Astrocyte (in vitro differentiated cells and primary cell): Measurements from ENCODE around the gene PKD1. TPM values are rescaled to one million over a fixed set of nuclear protein-coding genes. Genes with fewer than 3 reads are reported as not detected.

Source experiments
- DNase-seq: peaks from one replicate; pipeline ENCODE4 v3.0.0-alpha.2; 2010; ENCODE audit warnings: low read depth
- FAIRE-seq: peaks from 2 replicates; lab custom pipeline; 2011; peaks lifted over from hg19 to GRCh38; lab: Jason Lieb, UNC
- H2AFZ ChIP-seq: 2 replicates; pipeline ENCODE4 v1.6.0; 2012; ENCODE audit warnings: low read depth, low read length, inconsistent platforms
- H3K27ac ChIP-seq: 2 replicates; pipeline ENCODE4 v1.5.1; 2011; ENCODE audit warnings: low read depth, low read length, inconsistent platforms
- H3K27me3 ChIP-seq: 2 replicates; pipeline ENCODE4 v1.6.0; 2011; ENCODE audit warnings: low read length, inconsistent platforms; ENCODE audit not compliant: insufficient read depth
- H3K36me3 ChIP-seq: 2 replicates; pipeline ENCODE4 v1.5.1; 2011; ENCODE audit warnings: low read length, inconsistent platforms; ENCODE audit not compliant: insufficient read depth
- H3K4me1 ChIP-seq: 2 replicates; pipeline ENCODE4 v1.5.1; 2011; ENCODE audit warnings: low read length, inconsistent platforms; ENCODE audit not compliant: insufficient read depth
- H3K4me2 ChIP-seq: 2 replicates; pipeline ENCODE4 v1.6.0; 2012; ENCODE audit warnings: low read length, inconsistent platforms
- H3K4me3 ChIP-seq: 2 replicates; pipeline ENCODE4 v1.5.1; 2011; ENCODE audit warnings: low read depth, mild to moderate bottlenecking, low read length, inconsistent platforms; ENCODE audit not compliant: insufficient read depth
- H3K79me2 ChIP-seq: 2 replicates; pipeline ENCODE4 v1.6.0; 2012; ENCODE audit warnings: mild to moderate bottlenecking, low read length, inconsistent platforms; ENCODE audit not compliant: insufficient read depth
- H3K9ac ChIP-seq: 2 replicates; pipeline ENCODE4 v1.6.0; 2012; ENCODE audit warnings: mild to moderate bottlenecking, low read length, inconsistent platforms
- H3K9me3 ChIP-seq: 2 replicates; pipeline ENCODE4 v1.5.1; 2012; ENCODE audit warnings: low read depth, mild to moderate bottlenecking, low read length, inconsistent platforms; ENCODE audit not compliant: insufficient read depth
- H4K20me1 ChIP-seq: 2 replicates; pipeline ENCODE4 v1.6.0; 2012; ENCODE audit warnings: low read length, inconsistent platforms; ENCODE audit not compliant: insufficient read depth
- H3K27ac Mint-ChIP-seq: one replicate; pipeline ENCODE4 v1.8.0; 2021; ENCODE audit warnings: mild to moderate bottlenecking, mixed read lengths; ENCODE audit not compliant: unreplicated experiment
- H3K27me3 Mint-ChIP-seq: one replicate; pipeline ENCODE4 v1.8.0; 2021; ENCODE audit warnings: low read depth, mixed read lengths; ENCODE audit not compliant: unreplicated experiment
- H3K36me3 Mint-ChIP-seq: one replicate; pipeline ENCODE4 v1.8.0; 2021; ENCODE audit warnings: low read depth, mixed read lengths; ENCODE audit not compliant: unreplicated experiment
- H3K4me1 Mint-ChIP-seq: one replicate; pipeline ENCODE4 v1.8.0; 2021; ENCODE audit warnings: low read depth, mixed read lengths; ENCODE audit not compliant: unreplicated experiment
- H3K4me3 Mint-ChIP-seq: one replicate; pipeline ENCODE4 v1.8.0; 2021; ENCODE audit warnings: mild to moderate bottlenecking, moderate library complexity, mixed read lengths; ENCODE audit not compliant: unreplicated experiment
- H3K9me3 Mint-ChIP-seq: one replicate; pipeline ENCODE4 v1.8.0; 2021; ENCODE audit warnings: mild to moderate bottlenecking, mixed read lengths; ENCODE audit not compliant: unreplicated experiment
- CTCF ChIP-seq: IDR thresholded peaks from 2 replicates; pipeline ENCODE4 v1.5.1; 2011; ENCODE audit warnings: low read depth, mild to moderate bottlenecking, inconsistent platforms, low read length, moderate library complexity; ENCODE audit not compliant: insufficient read depth
- EZH2 ChIP-seq: IDR thresholded peaks from 2 replicates; pipeline ENCODE4 v1.6.1; 2012; ENCODE audit warnings: mild to moderate bottlenecking, low read length, inconsistent platforms; ENCODE audit not compliant: insufficient read depth
- total RNA-seq: library from RNA; stranded (reverse); gene quantifications from 2 replicates; pipeline ENCODE4 v1.2.1, GENCODE V29; 2021

PKD1 gene
- total RNA-seq, 1 donor from 2014 or later, result 112 TPM

GRCh38 chr16:2147981-2148671, 12.4 kb upstream of the PKD1 start, which contains the start of gene RAB26:
RAB26 (plus strand) TSS chr16:2148625; CDS start chr16:2148784, 159 bp downstream.
- H3K4me1 ChIP-seq, result peaks cover 48% of the 10 kb centered on the region
- DNase-seq (no peak), FAIRE-seq (no peak)
- no peak within 1 kb of the TSS for H2AFZ ChIP-seq
- Mint-ChIP-seq H3K4me3 (peak within 1 kb of the TSS; percentile 62), H3K27ac (no peak within 1 kb of the TSS), H3K4me1 (peaks cover 17% of the 10 kb centered on the region), H3K9me3 (no peaks in the 10 kb centered on the region), H3K27me3 (no peaks in the 10 kb centered on the region), H3K36me3 (peaks cover 5% of the 10 kb centered on the region)
- no peaks in the 10 kb centered on the region for H3K27me3 ChIP-seq
- no peaks in the 10 kb centered on the region for H3K9me3 ChIP-seq
- peaks cover 62% of the 10 kb centered on the region for H4K20me1 ChIP-seq
- no peaks in the 10 kb centered on the region for H3K36me3 ChIP-seq
- H3K4me3 ChIP-seq, result peak within 1 kb of the TSS; percentile 29
- H3K27ac ChIP-seq, result no peak within 1 kb of the TSS
- peak within 1 kb of the TSS; percentile 43 for H3K9ac ChIP-seq
- peaks cover 21% of the 10 kb centered on the region for H3K79me2 ChIP-seq
- H3K4me2 ChIP-seq, result peak within 1 kb of the TSS; percentile 100
- TF ChIP-seq EZH2, result no peak
- no peak for TF ChIP-seq CTCF

- no peaks in the 10 kb centered on the region for H3K36me3 ChIP-seq
- Mint-ChIP-seq H3K36me3 (peaks cover 5% of the 10 kb centered on the region), H3K4me1 (peaks cover 16% of the 10 kb centered on the region), H3K4me3 (peak overlapping the region; percentile 67), H3K9me3 (no peaks in the 10 kb centered on the region), H3K27me3 (no peaks in the 10 kb centered on the region), H3K27ac (no peak overlapping the region)
- peaks cover 40% of the 10 kb centered on the region for H3K4me1 ChIP-seq
- no peaks in the 10 kb centered on the region for H3K9me3 ChIP-seq
- no peak for DNase-seq
- no peaks in the 10 kb centered on the region for H3K27me3 ChIP-seq
- peaks cover 13% of the 10 kb centered on the region for H3K79me2 ChIP-seq
- H2AFZ ChIP-seq, result no peak overlapping the region
- no peak overlapping the region for H3K4me3 ChIP-seq
- FAIRE-seq, result no peak
- no peak for TF ChIP-seq CTCF
- TF ChIP-seq EZH2, result no peak
- no peak overlapping the region for H3K9ac ChIP-seq
- no peak overlapping the region for H3K27ac ChIP-seq
- no peak overlapping the region for H3K4me2 ChIP-seq
- H4K20me1 ChIP-seq, result peaks cover 54% of the 10 kb centered on the region
Measured at GRCh38 chr16:2147378-2147777, 11.7 kb upstream of the PKD1 start.

- Mint-ChIP-seq H3K4me3 (peak overlapping the region; percentile 13), H3K27ac (peak overlapping the region; percentile 4), H3K4me1 (peaks cover 4% of the 10 kb centered on the region), H3K27me3 (no peaks in the 10 kb centered on the region), H3K36me3 (no peaks in the 10 kb centered on the region), H3K9me3 (no peaks in the 10 kb centered on the region)
- Histone ChIP-seq H3K9ac (no peak overlapping the region), H3K79me2 (no peaks in the 10 kb centered on the region), H3K27me3 (no peaks in the 10 kb centered on the region), H3K4me1 (peaks cover 25% of the 10 kb centered on the region), H2AFZ (no peak overlapping the region), H3K27ac (no peak overlapping the region), H3K9me3 (no peaks in the 10 kb centered on the region), H3K4me3 (no peak overlapping the region), H3K4me2 (no peak overlapping the region), H3K36me3 (no peaks in the 10 kb centered on the region), H4K20me1 (peaks cover 39% of the 10 kb centered on the region)
- TF ChIP-seq CTCF, result no peak
- DNase-seq (no peak), FAIRE-seq (no peak)
Measured at GRCh38 chr16:2145843-2146242, 10.1 kb upstream of the PKD1 start.
